Spleen (tissue), 11 donors: ENCODE data around the gene TM9SF3. TPM values are rescaled to one million over a fixed set of nuclear protein-coding genes. Genes with fewer than 3 reads are reported as not detected.
"Not testable (repeated sequence)": the region's sequence is repeated elsewhere in the genome, so short reads cannot be mapped to it uniquely, and the experiment has no call there.

Experiments used
- DNase-seq: peaks from one replicate; pipeline ENCODE4 v3.0.0-alpha.2; 2020
- H3K27ac ChIP-seq, 8 donors: fragments of 200-600 bp; sonication (generic) in 7 of 8; 1 replicate in 4 of 8; 2 replicates in 4 of 8; pipeline versions ENCODE4 v1.5.0 to v1.8.0; 2016 to 2021; ENCODE audit warnings: inconsistent platforms in 4 of 8, mild to moderate bottlenecking in 4 of 8, moderate library complexity in 1 of 8
- H3K27me3 ChIP-seq, 7 donors: fragments of 200-600 bp; sonication (generic) in 6 of 7; replicated peaks in 1 of 7; 1 replicate in 4 of 7; 2 replicates in 3 of 7; pipeline versions ENCODE4 v1.5.0 to v1.8.0; 2016 to 2021; ENCODE audit warnings: inconsistent platforms in 3 of 7, mild to moderate bottlenecking in 1 of 7
- H3K36me3 ChIP-seq, 6 donors: fragments of 200-600 bp; sonication (generic) in 5 of 6; 1 replicate in 4 of 6; 2 replicates in 2 of 6; pipeline versions ENCODE4 v1.5.0 to v1.8.0; 2016 to 2021; ENCODE audit warnings: inconsistent platforms in 2 of 6
- H3K4me1 ChIP-seq, 6 donors: fragments of 200-600 bp; sonication (generic) in 5 of 6; 1 replicate in 3 of 6; 2 replicates in 3 of 6; pipeline versions ENCODE4 v1.5.0 to v1.8.0; 2016 to 2021; ENCODE audit warnings: inconsistent platforms in 3 of 6
- H3K4me3 ChIP-seq, 8 donors: fragments of 200-600 bp; sonication (generic) in 7 of 8; 1 replicate in 4 of 8; 2 replicates in 4 of 8; pipeline versions ENCODE4 v1.5.0 to v1.8.0; 2016 to 2021; ENCODE audit warnings: inconsistent platforms in 4 of 8, mild to moderate bottlenecking in 4 of 8, moderate library complexity in 2 of 8
- H3K9me3 ChIP-seq, 8 donors: fragments of 200-600 bp; sonication (generic) in 7 of 8; 1 replicate in 4 of 8; 2 replicates in 4 of 8; pipeline versions ENCODE4 v1.5.0 to v1.8.0; 2016 to 2021; ENCODE audit warnings: inconsistent platforms in 4 of 8
- CTCF ChIP-seq, 11 experiments: fragments of 200-600 bp in 7 of 11; fragments of 450-650 bp in 4 of 11; sonication (generic) in 4 of 11; IDR thresholded peaks in 8 of 11; conservative IDR thresholded peaks in 3 of 11; 1 replicate in 7 of 11; 2 replicates in 4 of 11; pipeline versions ENCODE4 v1.4.0 to v1.8.0; 2016 to 2021; ENCODE audit warnings: antibody characterized with exemption in 11 of 11, inconsistent platforms in 4 of 11, mild to moderate bottlenecking in 1 of 11
- POLR2A ChIP-seq, 3 donors: fragments of 450-650 bp; IDR thresholded peaks; one replicate each; pipeline ENCODE4 v1.5.1; 2017; ENCODE audit warnings: antibody characterized with exemption in 3 of 3, mild to moderate bottlenecking in 1 of 3
- POLR2AphosphoS5 ChIP-seq, 3 donors: sonication (generic); formaldehyde crosslinking; IDR thresholded peaks; one replicate each; pipeline ENCODE4 v1.5.1; 2017; ENCODE audit warnings: antibody characterized with exemption in 3 of 3
- WGBS, 5 donors: extraction: QIAGEN DNeasy Blood & Tissue Kit in 3 of 5; methylation state at CpG; one replicate each; pipeline versions ENCODE4 v1.1.5 to v1.1.7; 2013 to 2018; 5-methylcytosine and 5-hydroxymethylcytosine counted together
- intact Hi-C: fragments of 100-400 bp; cut with DNase I; formaldehyde crosslinking; loops from one replicate; pipeline ENCODE4 v1.15.0; 2023; ENCODE audit warnings: low total_unique reads
- polyA plus RNA-seq, 3 donors: library from polyadenylated mRNA; stranded (reverse); fragments of 200-250 nt; gene quantifications; one replicate each; pipeline ENCODE4 v1.2.1, GENCODE V29; 2013
- total RNA-seq, 7 donors: library from RNA; depleted of rRNA in 3 of 7; stranded (reverse); fragments of >200 nt in 3 of 7; fragmentation: NEBNext Ultra II Directional in 4 of 7; extraction: Animal tissue kit (Norgen Biotek cat#: 25700) in 4 of 7; gene quantifications; one replicate each; pipeline versions ENCODE4 v1.1.0 to v1.2.1, GENCODE V29; 2016 to 2021
- donor health status: healthy with polysubstance abuse.
- donor health status: DM: no; HTN: no; CAD: no; lungs with moderate emphysema.
- donor health status: DM: no; HTN: no; CAD: no.
- donor health status: Bipolar disorder and iron deficiency.
- donor health status: healthy.
- donor health status: DM: no; HTN: no; CAD: no.
- donor health status: DM: yes; HTN: yes; CAD: no.

TM9SF3 gene
- total and polyA plus RNA-seq, 10 donors = 13.2 to 107 (median 76.7) TPM

- Histone ChIP-seq H3K4me1 (peaks cover 25 to 77% (median 44%) of the 10 kb centered on the region in 6 donors), H3K36me3 (peaks cover 0 to 43% (median 11%) of the 10 kb centered on the region in 6 donors), H3K27ac (no peak overlapping the region), H3K4me3 (no peak overlapping the region), H3K9me3 (no peaks in the 10 kb centered on the region), H3K27me3 (no peaks in the 10 kb centered on the region)
- 25 to 53% (median 31%) methylated on average over 1 of the region's 1 CpG for WGBS, 5 donors
- intact Hi-C loops = no loop called here
- no peak for DNase-seq
- TF ChIP-seq CTCF (IDR thresholded peaks at IDR 0.05 in 8 of 11, conservative IDR thresholded peaks at IDR 0.05 in 3 of 11) = no peak
- TF ChIP-seq POLR2AphosphoS5 (IDR thresholded peaks at IDR 0.05) = no peak
- no peak for TF ChIP-seq POLR2A (IDR thresholded peaks at IDR 0.05)
Observed at GRCh38 chr10:96576277-96576980, 10.4 kb downstream of the TM9SF3 start.

- H3K9me3 ChIP-seq, intact Hi-C loops, H3K27ac ChIP-seq, DNase-seq, H3K4me3 ChIP-seq, H3K27me3 ChIP-seq: not testable (repeated sequence)
- Histone ChIP-seq H3K4me1 (peaks cover 23 to 77% (median 34%) of the 10 kb centered on the region in 6 donors), H3K36me3 (peaks cover 0 to 59% (median 11%) of the 10 kb centered on the region in 6 donors)
- 93 to 100% (median 95%) methylated on average over 2 of the region's 2 CpGs for WGBS, 5 donors
Observed at GRCh38 chr10:96574564-96574963, 12.2 kb downstream of the TM9SF3 start.

- peaks cover 0 to 73% (median 13%) of the 10 kb centered on the region in 6 donors for H3K36me3 ChIP-seq
- H3K9me3 ChIP-seq = no peaks in the 10 kb centered on the region
- WGBS, 5 donors = 95 to 97% (median 95%) methylated on average over 5 of the region's 5 CpGs
- intact Hi-C loops = no loop called here
- DNase-seq = no peak
- peaks cover 15 to 77% (median 23%) of the 10 kb centered on the region in 6 donors for H3K4me1 ChIP-seq
- TF ChIP-seq CTCF (IDR thresholded peaks at IDR 0.05 in 8 of 11, conservative IDR thresholded peaks at IDR 0.05 in 3 of 11) (no peak), POLR2A (IDR thresholded peaks at IDR 0.05) (no peak), POLR2AphosphoS5 (IDR thresholded peaks at IDR 0.05) (no peak)
- H3K27ac ChIP-seq = no peak overlapping the region
- no peak overlapping the region for H3K4me3 ChIP-seq
- H3K27me3 ChIP-seq = no peaks in the 10 kb centered on the region
Observed at GRCh38 chr10:96573036-96573435, 13.8 kb downstream of the TM9SF3 start.

- no peak overlapping the region for H3K4me3 ChIP-seq
- intact Hi-C loops = no loop called here
- H3K9me3 ChIP-seq = no peaks in the 10 kb centered on the region
- no peaks in the 10 kb centered on the region for H3K27me3 ChIP-seq
- H3K4me1 ChIP-seq = peaks cover 1 to 67% (median 11%) of the 10 kb centered on the region in 6 donors
- H3K27ac ChIP-seq = no peak overlapping the region
- TF ChIP-seq CTCF (IDR thresholded peaks at IDR 0.05 in 8 of 11, conservative IDR thresholded peaks at IDR 0.05 in 3 of 11) = no peak
- TF ChIP-seq POLR2A (IDR thresholded peaks at IDR 0.05) = no peak
- WGBS, 5 donors = 88 to 94% (median 90%) methylated on average over 10 of the region's 10 CpGs
- peaks cover 0 to 79% (median 20%) of the 10 kb centered on the region in 6 donors for H3K36me3 ChIP-seq
- DNase-seq = no peak
Observed at GRCh38 chr10:96570983-96571964, 15.5 kb downstream of the TM9SF3 start.
